Fibroblast of upper back skin (primary cell): ENCODE results near the gene SCNN1A.

Source experiments
- DNase-seq: peaks from one replicate; pipeline ENCODE4 v3.0.0-alpha.2; 2013

Gene SCNN1A

DNA sequence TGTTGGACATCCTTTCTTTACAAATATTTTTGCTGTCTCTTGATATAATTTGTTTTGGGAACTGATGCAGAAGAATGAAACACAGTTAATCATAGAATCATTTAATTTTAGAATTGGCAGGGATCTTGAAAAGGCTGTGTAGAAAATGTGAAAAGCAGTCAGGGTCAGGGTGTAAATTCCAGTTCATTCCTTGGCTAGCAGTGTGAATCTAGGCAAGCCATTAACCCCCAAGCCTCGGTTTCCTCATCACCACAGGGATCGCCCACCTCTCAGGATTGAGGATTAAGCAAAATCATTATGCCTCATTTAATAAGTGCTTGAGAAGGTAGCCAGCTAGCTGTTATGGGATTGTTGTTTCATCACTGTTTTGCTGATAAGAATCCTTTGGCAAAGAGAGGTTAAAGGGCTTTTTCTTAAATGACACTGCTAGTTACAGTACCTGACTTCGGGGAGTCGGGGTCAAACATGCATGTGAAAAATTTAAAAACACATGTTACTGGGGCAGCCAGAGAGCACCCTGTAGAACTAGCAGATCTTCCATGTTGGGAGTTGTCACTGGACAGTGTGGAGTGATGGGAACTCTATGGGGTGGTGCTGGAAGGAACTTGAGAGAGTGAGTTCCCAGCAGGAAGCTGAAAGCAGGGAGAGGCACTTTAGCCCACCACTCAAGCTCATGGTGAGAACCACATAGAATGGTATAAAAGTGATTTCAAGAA is 44.2 kb downstream of the SCNN1A start:
- DNase-seq: no peak

DNA sequence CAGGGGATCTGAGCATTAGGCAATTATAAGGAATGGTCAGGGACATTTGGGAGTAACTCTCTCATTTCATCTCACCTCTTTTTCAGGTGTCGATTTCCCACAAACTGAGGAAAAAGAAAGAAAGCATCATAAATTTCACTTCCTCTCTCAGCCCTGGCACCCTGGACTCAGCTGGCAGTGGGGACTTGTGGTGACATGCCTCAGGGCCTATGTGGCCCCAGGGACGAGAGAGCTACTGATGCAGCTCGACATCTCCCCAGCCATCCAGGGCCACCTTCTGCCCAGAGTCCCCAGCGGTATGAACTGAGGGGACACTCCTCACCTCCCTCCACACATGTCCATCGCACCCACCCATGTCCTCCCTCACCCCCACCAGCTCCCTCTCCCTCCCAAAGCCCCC is 45.2 kb downstream of the SCNN1A start:
- DNase-seq: no peak

DNA sequence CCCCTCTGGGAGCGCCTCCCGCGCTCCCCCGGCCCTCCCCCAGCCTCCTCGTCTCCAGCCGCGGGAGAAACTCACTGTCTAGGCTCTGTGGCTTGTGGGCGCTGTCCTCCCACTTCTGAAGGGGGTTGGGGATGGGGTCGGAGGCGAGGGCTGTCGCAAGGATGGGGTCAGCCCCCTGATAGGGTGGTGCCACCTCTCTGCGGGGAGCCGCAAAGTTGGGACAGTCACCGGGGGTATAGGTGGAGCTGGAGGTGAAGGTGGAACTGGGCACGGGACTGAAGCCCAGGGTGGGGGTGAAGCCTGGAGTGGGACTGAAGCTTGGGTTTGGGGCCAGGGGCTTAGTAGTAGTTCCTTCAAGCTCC is 45.7 kb downstream of the SCNN1A start:
- DNase-seq: no peak

DNA sequence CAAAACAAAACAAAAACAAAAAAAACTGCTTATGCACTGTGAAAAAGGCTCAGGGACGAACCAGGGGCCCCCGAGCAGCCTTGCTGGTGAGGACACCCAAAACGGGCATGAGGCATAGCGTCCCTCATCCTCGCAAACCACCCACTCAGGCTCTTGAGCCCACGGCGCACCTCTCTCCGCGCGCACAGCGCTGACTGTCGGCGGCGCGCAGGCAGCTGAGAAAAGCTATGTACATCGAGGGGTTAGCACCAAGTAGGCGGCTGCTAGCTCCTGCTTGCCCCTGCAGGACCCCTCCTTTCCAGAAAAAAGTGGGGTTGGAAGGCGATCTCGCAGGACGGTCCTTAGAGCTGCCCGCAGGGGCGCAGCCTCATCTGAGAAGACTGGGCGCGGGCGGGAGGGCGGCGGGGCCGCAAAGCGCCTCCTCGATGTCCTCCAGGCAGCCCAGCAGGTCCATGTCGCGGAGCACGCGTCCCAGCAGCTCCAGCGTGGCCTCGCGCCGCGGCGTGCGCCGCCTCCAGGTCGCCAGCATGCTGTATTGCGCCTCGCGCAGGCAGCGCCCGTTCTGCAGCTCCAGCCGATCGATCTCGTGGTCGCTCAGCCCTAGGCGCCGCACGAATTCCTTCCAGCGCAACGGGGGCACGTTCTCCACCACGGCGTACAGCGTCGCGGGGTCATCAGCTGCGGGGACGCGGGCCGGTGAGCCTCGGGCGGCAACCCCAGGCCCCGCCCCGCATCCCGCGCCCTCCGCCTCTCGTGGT is 46.2 kb downstream of the SCNN1A start:
- no peak for DNase-seq

DNA sequence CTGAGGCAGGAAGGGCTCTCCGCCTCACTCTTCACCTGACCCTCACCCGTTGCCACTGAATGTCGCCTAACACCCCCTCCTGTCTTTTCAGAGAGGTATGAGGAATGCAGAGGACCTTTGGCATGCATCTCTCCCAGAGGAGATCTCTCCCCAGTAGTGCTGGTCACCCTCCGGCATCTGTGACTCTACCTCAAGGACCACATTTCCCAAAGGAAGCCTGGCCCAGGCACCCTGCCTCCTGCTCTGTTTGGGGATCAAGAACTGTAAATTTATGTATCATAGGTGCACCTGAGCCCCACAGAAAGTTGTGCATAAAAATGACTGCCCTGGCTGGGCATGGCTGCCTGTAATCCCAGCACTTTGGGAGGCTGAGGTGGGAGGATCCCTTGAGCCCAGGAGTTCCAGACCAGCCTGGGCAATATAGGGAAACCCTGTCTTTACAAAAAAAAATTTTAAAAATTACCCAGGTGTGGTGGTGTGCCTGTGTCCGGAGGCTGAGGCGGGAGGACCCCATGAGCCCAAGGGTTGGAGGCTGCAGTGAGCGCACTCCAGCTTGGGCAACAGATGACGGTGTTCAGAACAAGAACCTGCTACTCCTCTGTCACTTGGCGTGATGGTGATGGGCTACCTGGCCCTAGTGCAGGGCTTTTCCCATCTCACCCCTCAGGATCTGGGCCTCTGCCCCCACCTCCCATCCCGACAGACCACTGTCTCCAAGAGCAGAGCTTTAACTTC is 47.2 kb downstream of the SCNN1A start:
- DNase-seq: no peak

DNA sequence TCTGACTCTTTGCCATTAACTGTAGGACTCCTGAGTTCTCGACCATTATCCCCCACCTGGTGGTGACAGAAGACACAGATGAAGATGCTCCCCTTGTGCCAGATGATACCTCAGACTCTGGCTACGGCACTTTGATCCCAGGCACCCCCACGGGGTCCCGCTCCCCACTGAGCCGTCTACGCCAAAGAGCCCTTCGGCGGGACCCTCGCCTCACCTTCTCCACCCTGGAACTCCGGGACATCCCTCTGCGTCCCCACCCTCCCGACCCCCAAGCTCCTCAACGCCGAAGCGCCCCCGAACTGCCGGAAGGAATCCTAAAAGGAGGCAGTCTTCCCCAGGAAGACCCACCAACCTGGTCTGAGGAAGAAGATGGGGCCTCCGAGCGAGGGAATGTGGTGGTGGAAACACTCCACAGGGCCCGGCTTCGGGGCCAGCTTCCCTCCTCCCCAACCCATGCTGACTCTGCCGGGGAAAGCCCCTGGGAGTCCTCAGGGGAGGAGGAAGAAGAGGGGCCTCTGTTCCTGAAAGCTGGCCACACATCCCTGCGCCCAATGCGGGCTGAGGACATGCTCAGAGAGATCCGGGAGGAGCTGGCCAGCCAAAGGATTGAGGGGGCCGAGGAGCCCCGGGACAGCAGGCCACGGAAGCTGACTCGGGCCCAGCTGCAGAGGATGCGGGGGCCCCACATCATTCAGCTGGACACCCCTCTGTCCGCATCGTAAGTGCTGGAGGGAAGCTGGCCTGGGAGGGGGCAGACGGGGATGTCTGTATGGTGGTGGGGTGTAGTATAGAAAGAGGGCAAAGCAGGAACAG is 47.9 kb downstream of the SCNN1A start:
- no peak for DNase-seq

DNA sequence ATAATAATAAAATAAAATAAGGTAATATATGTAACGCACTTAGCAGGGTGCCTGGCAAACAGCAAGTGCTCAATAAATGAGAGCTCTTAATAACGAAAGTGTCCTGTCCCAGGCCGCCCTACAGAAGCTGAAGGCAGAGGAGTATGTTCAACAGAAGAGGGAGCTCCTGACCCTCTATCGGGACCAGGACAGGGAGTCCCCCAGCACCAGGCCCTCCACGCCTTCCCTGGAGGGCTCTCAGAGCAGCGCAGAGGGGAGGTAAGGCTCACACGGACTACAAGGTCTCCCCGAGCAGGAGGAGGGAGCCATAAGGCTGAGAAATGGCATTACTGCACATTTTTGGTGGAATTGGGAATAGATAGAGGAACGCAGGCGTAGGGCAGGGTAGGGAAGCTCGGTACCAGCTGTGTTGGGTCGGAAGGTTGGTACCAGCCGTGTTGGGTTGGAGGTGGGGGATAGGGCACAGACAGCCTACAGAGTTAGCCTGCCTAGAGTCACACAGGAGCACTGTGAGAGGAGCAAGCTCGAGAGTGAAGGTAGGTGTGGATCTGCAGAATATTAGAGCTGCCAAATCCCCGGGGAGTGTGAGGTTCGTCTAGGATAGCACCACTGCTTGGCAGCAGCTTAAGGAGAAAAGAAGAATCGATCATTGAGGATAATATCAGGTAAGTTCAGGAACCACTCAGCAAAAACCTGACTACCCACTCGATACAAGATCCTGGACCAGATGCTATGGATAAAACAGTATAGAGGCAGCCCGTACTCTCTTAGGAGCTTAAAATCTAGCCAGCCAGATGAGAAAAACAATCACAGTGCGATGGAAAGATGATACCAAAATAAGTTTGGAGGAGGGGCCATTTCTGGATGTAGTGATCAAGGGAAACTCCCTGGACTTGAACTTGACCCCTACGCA is 48.8 kb downstream of the SCNN1A start:
- peak; percentile 71 for DNase-seq

DNA sequence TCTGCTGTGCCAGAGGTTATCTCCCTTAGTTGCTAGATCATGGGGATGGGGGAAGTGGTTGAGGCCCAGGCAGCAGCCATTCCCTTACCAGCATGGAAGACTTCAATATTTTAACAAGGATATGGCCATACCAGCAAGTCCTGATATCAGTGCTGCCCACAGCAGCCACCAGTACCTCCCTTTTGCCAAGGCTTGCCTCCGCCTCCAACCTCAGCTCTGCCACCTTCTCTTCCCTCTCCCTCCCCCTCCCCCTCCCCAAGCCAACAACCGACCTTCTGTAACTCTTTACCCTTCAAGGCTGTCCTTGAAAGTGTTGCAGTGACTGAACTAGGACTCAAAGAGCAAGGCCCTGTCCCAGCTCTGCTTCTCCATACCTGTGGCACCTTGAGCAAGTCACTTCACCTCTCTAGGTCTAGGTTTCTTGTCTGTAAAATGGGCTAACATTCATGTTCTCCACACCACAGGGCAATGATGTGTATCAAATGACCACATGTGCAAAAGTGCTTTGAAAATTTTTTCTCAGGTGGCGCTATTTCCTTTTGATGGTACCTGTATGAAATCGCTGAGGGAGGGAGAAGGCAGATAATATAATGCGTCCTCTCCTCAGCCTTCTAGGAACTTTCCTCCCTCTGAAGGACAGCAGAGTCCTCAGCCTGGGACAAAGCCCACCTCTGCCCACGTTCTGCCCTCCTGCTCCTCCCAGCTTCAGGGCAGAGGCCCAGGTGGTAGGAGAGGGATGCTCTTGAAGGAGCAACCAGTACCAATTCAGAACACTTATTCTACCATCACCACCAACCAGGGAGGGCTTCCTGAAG is 50.2 kb downstream of the SCNN1A start:
- DNase-seq: no peak

DNA sequence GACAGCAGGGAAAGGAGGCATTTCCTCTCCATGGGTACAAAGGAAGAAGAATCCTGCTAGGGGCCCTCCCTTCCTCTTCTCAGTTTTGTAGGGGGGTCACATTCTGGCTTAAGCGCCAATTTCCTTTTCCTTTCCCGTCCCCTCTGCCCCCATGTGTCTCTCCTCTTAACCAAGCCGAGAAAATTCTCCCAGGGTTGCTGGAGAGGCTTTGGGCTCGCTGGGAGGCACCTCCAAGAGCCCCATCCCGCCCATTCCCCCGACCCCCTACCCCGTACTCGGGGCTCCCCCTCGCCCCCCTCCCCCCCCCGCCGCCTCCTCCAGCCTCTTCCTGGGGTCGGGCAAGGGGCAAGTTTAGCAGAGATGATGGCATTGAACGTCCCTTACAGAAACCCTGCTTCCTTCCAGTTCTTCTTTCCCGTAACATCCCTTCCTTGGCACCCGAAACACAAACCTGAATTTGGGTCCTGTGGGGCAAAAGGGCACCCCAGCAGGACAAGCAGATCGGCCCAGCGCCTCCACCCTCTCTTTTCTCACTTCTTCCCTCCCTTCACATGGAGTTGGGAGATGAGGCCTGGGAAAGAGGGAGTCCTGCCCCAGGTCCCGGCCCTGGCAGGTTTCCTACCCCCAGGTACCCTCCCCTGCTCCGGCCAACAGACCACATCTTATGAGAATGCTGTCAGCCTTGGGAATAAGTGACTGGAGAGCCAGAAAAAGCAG is 51.2 kb downstream of the SCNN1A start:
- no peak for DNase-seq

DNA sequence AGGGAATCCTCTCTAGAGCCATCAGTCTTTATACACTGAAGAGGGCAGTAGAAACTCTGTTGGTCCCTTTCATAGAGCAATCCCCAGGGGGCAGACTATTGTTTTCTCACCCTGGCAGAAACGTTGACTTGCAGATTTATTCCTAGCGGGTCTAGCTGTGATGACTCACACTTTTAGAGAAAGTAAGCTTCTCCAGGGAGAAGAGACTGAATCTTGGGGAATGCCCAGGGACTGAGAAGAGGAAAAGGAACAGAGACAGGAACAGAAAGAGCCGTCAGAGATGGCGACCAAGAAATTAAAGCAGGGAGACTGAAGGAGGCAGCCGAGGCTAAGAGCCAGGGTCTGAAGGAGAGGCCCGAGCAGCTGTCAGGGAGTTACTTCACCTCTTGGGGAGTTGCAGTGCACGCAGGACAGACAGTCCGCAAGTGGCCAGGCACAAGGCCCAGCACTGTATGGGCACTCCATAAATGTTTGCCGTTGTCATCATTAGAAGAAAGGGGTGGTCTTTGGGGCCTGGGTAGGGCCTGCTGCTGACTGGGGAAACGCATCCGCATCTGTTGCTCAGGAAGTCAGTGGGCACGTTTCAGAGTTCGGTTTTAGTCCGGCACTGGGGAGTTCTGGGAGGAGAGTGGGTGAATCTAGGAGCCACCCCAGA is 51.9 kb downstream of the SCNN1A start:
- peak; percentile 96 for DNase-seq

DNA sequence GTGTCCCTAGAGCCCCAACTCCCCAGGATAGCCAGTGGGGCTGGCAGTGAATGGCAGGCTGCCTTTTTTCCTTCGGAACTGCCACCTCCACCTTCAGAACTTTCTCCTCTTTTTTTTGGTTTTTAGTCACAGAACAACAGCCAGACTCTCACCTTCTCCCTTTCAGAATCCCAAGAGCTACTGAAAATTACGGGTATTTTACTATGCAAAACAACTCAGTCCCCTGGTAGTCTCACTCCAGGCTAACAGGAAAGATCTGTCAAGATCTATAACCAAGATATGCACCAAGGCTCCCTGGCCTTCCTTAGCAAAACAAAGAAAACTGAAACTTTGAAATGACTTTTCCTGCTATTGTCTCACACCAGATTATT is 52.4 kb downstream of the SCNN1A start:
- DNase-seq: no peak

DNA sequence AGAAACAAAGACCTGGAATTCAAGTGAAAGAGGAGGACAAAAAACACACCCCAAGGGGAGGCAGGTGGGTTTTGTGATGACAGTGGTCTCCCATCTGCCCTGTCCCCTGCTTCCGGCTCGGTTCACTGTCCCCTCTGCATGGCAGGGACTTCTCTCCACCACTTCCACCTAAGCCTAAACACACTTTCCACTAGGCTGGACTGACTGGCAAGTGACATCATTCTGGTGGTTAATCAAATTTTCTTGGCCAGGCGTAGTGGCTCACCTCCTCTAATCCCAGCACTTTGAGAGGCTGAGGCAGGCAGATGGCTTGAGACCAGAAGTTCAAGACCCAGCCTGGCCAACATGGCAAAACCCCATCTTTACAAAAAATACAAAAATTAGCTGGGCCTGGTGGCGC is 53.0 kb downstream of the SCNN1A start:
- no peak for DNase-seq

DNA sequence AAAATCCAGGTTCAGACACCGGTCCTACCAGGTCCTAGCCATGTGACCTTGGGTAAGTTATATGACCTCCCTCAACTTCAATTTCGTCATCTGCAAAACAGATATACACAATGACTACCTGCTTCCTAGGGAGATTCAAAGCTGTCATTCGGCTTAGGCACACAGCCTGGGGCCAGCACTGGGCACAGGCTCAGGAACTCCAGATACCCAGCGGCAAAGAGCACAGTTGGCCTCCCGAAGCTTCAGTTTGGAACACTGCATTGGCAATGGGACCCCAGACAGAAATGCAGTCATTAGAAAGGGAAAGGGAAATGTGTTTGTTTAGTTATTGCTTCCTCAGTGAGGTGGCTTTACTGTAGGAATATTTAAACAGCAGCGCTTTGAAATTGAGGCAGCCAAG is 53.5 kb downstream of the SCNN1A start:
- DNase-seq: no peak

DNA sequence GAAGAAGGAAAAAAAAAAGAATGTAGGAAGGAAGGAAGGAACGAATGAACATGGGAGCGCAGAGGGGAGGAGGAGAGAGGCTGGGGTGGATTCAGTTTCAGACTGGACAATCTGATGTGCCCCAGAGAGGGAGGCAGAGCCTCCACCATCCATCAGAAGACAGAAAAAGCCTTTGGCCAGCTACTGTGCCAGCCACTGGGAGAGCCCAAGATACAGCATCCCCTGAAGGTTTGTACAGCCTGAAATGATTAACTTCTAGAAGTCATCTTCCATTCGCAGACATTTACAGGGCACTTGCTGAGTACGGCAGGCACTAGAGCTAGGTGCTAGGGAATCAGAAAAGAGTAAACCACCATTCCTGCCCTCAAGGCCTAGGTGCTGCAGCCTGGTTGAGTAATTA is 55.9 kb downstream of the SCNN1A start:
- no peak for DNase-seq

DNA sequence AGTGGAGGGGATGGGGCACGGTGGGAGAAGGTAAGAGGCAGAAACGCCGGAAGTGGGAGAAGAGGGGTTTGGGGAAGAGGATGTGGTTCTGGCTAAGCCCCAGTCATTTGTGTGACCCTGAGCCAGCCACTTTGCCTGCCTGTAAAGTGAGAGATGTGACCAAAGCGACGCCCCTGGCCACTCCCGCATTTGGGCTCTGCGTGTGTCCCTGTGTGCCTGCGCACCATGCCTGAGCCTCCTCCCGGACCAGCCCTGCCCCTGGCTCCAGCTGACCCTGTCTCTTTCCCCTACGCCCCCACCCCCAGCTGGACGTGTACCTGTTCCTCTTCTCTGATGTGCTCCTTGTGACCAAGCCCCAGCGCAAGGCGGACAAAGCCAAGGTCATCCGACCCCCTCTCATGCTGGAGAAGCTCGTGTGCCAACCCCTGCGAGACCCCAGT is 56.9 kb downstream of the SCNN1A start:
- DNase-seq: no peak

DNA sequence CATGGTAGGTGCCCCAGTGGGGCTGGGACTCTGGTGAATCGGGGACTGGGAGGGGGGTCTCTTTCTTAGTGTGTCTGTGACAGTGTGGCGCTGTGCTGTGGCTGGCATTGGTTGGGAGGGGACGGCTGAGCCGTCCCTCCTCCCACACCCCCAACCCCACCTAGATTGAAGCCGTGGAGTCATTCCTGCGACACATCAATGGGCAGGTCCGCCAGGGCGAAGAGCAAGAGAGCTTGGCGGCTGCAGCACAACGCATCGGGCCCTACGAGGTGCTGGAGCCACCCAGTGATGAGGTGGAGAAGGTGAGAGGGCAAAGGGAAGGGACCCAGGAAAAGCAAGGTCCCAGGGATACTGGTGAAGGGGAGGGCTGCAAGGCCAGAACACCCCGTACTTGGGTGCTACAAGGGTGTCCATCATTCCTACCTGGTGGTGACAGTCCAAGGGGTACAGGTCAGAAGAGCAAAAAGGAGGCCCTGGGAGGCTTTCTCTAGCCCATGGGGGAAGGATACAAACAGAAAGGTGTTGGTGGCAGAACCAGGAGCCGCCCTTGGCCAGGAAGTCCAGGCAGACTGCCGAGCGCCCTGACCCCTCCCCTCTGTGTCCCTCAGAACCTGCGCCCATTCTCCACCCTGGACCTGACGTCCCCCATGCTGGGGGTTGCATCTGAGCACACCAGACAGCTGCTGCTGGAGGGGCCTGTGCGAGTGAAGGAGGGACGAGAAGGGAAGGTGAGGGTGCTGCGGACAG is 57.5 kb downstream of the SCNN1A start:
- DNase-seq: no peak

DNA sequence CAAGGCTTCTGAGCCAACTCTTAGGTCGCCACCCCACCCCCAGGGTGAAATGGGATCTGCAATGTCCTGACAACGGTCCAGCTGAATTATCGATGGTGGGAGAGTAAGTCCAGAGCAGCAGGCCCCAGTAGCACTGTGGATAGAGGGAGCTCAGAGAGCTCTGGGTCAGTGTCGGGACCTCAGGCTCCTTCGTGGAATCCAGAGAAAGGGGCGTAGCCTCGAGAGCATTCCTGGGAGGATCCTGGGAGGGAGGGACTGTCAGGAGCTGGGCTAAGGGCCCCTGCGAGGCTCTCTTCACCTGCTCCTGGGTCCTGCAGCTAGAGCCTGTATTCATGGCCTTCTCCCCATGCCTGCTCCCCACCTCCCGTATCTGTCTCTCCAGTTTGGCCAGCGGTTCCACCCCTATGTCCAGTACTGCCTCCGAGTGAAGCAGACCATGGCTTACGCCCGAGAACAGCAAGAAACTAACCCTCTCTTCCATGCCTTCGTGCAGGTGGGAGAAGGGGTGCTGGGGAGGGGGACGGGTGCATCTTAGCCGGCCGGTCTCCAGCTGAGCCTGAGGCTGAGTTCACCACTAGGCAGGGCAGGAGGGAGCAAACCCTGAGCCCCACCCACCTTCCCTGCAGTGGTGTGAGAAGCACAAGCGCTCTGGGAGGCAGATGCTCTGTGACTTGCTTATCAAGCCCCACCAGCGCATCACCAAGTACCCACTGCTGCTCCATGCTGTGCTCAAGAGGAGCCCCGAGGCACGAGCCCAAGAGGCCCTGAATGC is 58.3 kb downstream of the SCNN1A start:
- DNase-seq: no peak
